ENCODE results near the gene BCL2L13. TPM values are rescaled to one million over a fixed set of nuclear protein-coding genes. Genes with fewer than 3 reads are reported as not detected.

BCL2L13 gene
- total RNA-seq, 1 experiment from 2014 or later, result 52.9 TPM

DNA sequence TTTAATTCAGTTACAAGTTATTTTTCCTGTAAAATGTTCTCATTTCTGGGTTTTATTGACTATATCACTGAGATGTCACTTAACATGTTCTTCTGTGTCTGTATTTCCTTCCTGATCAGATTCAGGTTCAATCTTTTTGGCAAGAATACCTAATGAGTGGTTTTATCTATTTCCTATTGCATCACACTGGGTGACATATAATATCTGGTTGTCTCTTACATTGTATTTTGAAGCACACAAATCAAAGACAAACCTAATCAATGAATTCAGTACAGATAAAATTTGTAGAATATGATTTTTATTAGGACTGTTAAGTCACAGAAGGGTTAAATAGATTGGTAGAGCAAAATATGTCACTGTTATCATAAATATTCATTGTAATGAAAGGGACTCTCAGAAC lies 60.4 kb downstream of the BCL2L13 start:
- no peak for TF ChIP-seq EZH2 (IDR thresholded peaks at IDR 0.05; ENCODE audit: borderline replicate concordance, low read depth, low read length, poor library complexity, severe bottlenecking)
- no peak for TF ChIP-seq CTCF (conservative IDR thresholded peaks at IDR 0.05; ENCODE audit: low read depth, low read length)
- Histone ChIP-seq H3K27ac (ENCODE audit: low read depth, low read length, poor library complexity, severe bottlenecking) (peak overlapping the region; percentile 55), H3K4me1 (ENCODE audit: insufficient read depth, low read length, poor library complexity, severe bottlenecking) (peaks cover 28% of the 10 kb centered on the region), H3K9me3 (ENCODE audit: low read depth, low read length, poor library complexity, severe bottlenecking) (no peaks in the 10 kb centered on the region), H3K36me3 (ENCODE audit: insufficient read depth, low read length, poor library complexity, severe bottlenecking) (no peaks in the 10 kb centered on the region), H3K27me3 (replicated peaks; ENCODE audit: insufficient read depth, low read depth, low read length, poor library complexity) (no peaks in the 10 kb centered on the region), H3K4me3 (ENCODE audit: low read depth, low read length, poor library complexity, severe bottlenecking) (no peak overlapping the region)
- BruUV-seq (replicated peaks), result no TSS peak
- no peak for DNase-seq (ENCODE audit: low spot score)
- intact Hi-C loops (cut with micrococcal nuclease; ENCODE audit: unreplicated experiment), result no loop called here
- CTCF ChIA-PET, result no interaction called here
- POLR2A ChIA-PET (ENCODE audit: low non-redundant PET), result no interaction called here

DNA sequence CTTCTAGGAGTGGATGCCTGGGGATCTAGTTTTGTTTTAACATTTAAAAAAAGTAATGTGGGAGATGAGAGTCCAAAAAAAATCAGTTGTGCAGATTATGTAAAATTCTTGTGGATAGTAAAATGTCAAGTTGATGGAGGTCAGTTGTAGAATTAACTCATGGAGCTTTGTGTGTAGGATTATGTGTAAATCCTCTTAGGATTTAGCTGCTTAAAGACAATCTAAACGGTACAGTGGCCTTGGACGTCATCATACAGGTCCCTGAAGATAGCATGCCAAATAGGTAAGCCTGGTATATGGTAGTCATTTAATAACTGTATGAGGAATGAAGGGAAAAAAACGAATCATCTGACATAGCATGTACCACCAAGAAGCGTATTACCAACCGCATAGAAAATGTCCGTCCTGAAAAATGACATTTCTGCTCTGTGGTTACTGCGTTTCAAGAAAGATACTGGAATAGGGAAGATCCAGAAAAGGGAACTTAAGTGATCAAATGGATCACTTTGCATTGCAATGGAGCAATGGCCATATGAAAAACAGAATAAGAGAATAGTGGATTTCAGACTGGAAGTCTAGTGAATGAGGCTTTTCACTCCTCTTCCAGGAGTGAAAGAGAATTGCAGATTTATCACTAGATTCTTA lies 61.3 kb downstream of the BCL2L13 start:
- TF ChIP-seq CTCF (conservative IDR thresholded peaks at IDR 0.05; ENCODE audit: low read depth, low read length) (no peak), EZH2 (IDR thresholded peaks at IDR 0.05; ENCODE audit: borderline replicate concordance, low read depth, low read length, poor library complexity, severe bottlenecking) (no peak)
- POLR2A ChIA-PET (ENCODE audit: low non-redundant PET), result no interaction called here
- CTCF ChIA-PET, result no interaction called here
- H3K27ac ChIP-seq (ENCODE audit: low read depth, low read length, poor library complexity, severe bottlenecking), result peak overlapping the region; percentile 55
- no peak for DNase-seq (ENCODE audit: low spot score)
- no TSS peak for BruUV-seq (replicated peaks)
- no peaks in the 10 kb centered on the region for H3K27me3 ChIP-seq (replicated peaks; ENCODE audit: insufficient read depth, low read depth, low read length, poor library complexity)
- intact Hi-C loops (cut with micrococcal nuclease; ENCODE audit: unreplicated experiment), result no loop called here
- H3K9me3 ChIP-seq (ENCODE audit: low read depth, low read length, poor library complexity, severe bottlenecking), result no peaks in the 10 kb centered on the region
- H3K4me1 ChIP-seq (ENCODE audit: insufficient read depth, low read length, poor library complexity, severe bottlenecking), result peaks cover 28% of the 10 kb centered on the region
- H3K36me3 ChIP-seq (ENCODE audit: insufficient read depth, low read length, poor library complexity, severe bottlenecking), result no peaks in the 10 kb centered on the region
- no peak overlapping the region for H3K4me3 ChIP-seq (ENCODE audit: low read depth, low read length, poor library complexity, severe bottlenecking)

- CTCF ChIA-PET, result no interaction called here
- intact Hi-C loops (cut with micrococcal nuclease; ENCODE audit: unreplicated experiment), result no loop called here
Measured at GRCh38 chr22:17700778-17701177, 62.2 kb downstream of the BCL2L13 start.

More at GRCh38 chr22:17700778-17701177, 62.2 kb downstream of the BCL2L13 start:
- Histone ChIP-seq H3K9me3 (ENCODE audit: low read depth, low read length, poor library complexity, severe bottlenecking) (no peaks in the 10 kb centered on the region), H3K27me3 (replicated peaks; ENCODE audit: insufficient read depth, low read depth, low read length, poor library complexity) (no peaks in the 10 kb centered on the region), H3K4me3 (ENCODE audit: low read depth, low read length, poor library complexity, severe bottlenecking) (no peak overlapping the region), H3K27ac (ENCODE audit: low read depth, low read length, poor library complexity, severe bottlenecking) (no peak overlapping the region), H3K36me3 (ENCODE audit: insufficient read depth, low read length, poor library complexity, severe bottlenecking) (no peaks in the 10 kb centered on the region), H3K4me1 (ENCODE audit: insufficient read depth, low read length, poor library complexity, severe bottlenecking) (peaks cover 28% of the 10 kb centered on the region)
- BruUV-seq (replicated peaks), result no TSS peak
- no peak for DNase-seq (ENCODE audit: low spot score)
- POLR2A ChIA-PET (ENCODE audit: low non-redundant PET), result no interaction called here
- TF ChIP-seq CTCF (conservative IDR thresholded peaks at IDR 0.05; ENCODE audit: low read depth, low read length) (no peak), EZH2 (IDR thresholded peaks at IDR 0.05; ENCODE audit: borderline replicate concordance, low read depth, low read length, poor library complexity, severe bottlenecking) (no peak)
